Measurements from ENCODE around the gene SYNGR2.
A peak's percentile ranks its signal among the peaks of the same experiment; 100 is the strongest.

SYNGR2 gene

GRCh38 chr17:78173097-78173715, 4.8 kb downstream of the SYNGR2 start:
- DNase-seq = no peak

- no peak for DNase-seq
Measured at GRCh38 chr17:78174346-78174869, 6.0 kb downstream of the SYNGR2 start.

- DNase-seq = no peak
Measured at GRCh38 chr17:78174870-78175642, 6.7 kb downstream of the SYNGR2 start.

- DNase-seq = no peak
Measured at GRCh38 chr17:78175643-78175981, 7.2 kb downstream of the SYNGR2 start.

- DNase-seq = peak; percentile 5
Measured at GRCh38 chr17:78176548-78177025, 8.2 kb downstream of the SYNGR2 start.

- no peak for DNase-seq
Measured at GRCh38 chr17:78179372-78179771, 11.0 kb downstream of the SYNGR2 start.

GRCh38 chr17:78180083-78180482, 11.7 kb downstream of the SYNGR2 start:
- DNase-seq = no peak

- no peak for DNase-seq
Measured at GRCh38 chr17:78180508-78180907, 12.1 kb downstream of the SYNGR2 start.

- no peak for DNase-seq
Measured at GRCh38 chr17:78182504-78182903, 14.1 kb downstream of the SYNGR2 start.

- no peak for DNase-seq
Measured at GRCh38 chr17:78183916-78184315, 15.5 kb downstream of the SYNGR2 start.

GRCh38 chr17:78184351-78184750, 16.0 kb downstream of the SYNGR2 start:
- DNase-seq = no peak

- no peak for DNase-seq
Measured at GRCh38 chr17:78184868-78185267, 16.5 kb downstream of the SYNGR2 start.

GRCh38 chr17:78185981-78186691, 17.8 kb downstream of the SYNGR2 start:
- DNase-seq = no peak

GRCh38 chr17:78186692-78187595, 18.6 kb downstream of the SYNGR2 start, which contains the start of the genes AFMID and TK1:
TSS of gene AFMID (plus strand) at chr17:78187362. CDS start at chr17:78187371, 9 bp downstream.
TSS of gene TK1 (minus strand) at chr17:78187052. CDS start at chr17:78186994, 58 bp downstream.
- peak; percentile 93 for DNase-seq

- DNase-seq = no peak
Measured at GRCh38 chr17:78196716-78197115, 28.3 kb downstream of the SYNGR2 start.

- DNase-seq = no peak
Measured at GRCh38 chr17:78197147-78197832, 28.9 kb downstream of the SYNGR2 start.

GRCh38 chr17:78200451-78200850, 32.1 kb downstream of the SYNGR2 start:
- DNase-seq = no peak

GRCh38 chr17:78202666-78203065, 34.3 kb downstream of the SYNGR2 start:
- DNase-seq = no peak

- DNase-seq = no peak
Measured at GRCh38 chr17:78204387-78205123, 36.2 kb downstream of the SYNGR2 start.

GRCh38 chr17:78205124-78205775, 36.9 kb downstream of the SYNGR2 start:
- no peak for DNase-seq
